Lower leg skin (tissue), 4 donors: ENCODE data around the gene CPSF6. TPM values are rescaled to one million over a fixed set of nuclear protein-coding genes. Genes with fewer than 3 reads are reported as not detected.
A peak's percentile ranks its signal among the peaks of the same experiment; 100 is the strongest.

Source experiments
- DNase-seq, 2 donors: peaks; one replicate each; pipeline ENCODE4 v3.0.0-alpha.2; 2019; ENCODE audit warnings: low spot score in 2 of 2
- H3K4me3 ChIP-seq: fragments of 200-600 bp; sonication (generic); 2 replicates; pipeline ENCODE4 v1.5.1; 2017; ENCODE audit warnings: mild to moderate bottlenecking, low read depth; ENCODE audit not compliant: poor library complexity, severe bottlenecking
- CTCF ChIP-seq, 3 donors: fragments of 450-650 bp; IDR thresholded peaks; one replicate each; pipeline ENCODE4 v1.5.1; 2016; ENCODE audit warnings: antibody characterized with exemption in 3 of 3, mild to moderate bottlenecking in 3 of 3, moderate library complexity in 2 of 3
- POLR2A ChIP-seq, 2 donors: fragments of 450-650 bp; IDR thresholded peaks; one replicate each; pipeline ENCODE4 v1.6.1; 2016 to 2017; ENCODE audit warnings: antibody characterized with exemption in 2 of 2, mild to moderate bottlenecking in 1 of 2, moderate library complexity in 1 of 2
- WGBS, 2 donors: methylation state at CpG; one replicate each; pipeline ENCODE4 v1.1.5; 2018; 5-methylcytosine and 5-hydroxymethylcytosine counted together
- intact Hi-C: fragments of 100-400 bp; cut with DNase I; formaldehyde crosslinking; loops from one replicate; pipeline ENCODE4 v1.15.0; 2023; ENCODE audit warnings: low total_unique reads
- total RNA-seq, 4 donors: library from RNA; depleted of rRNA; stranded (reverse); fragments of >200 nt; gene quantifications; one replicate each; pipeline ENCODE4 v1.1.0, GENCODE V29; 2016

CPSF6 gene
- total RNA-seq, 4 donors from 2014 or later: 17.0 to 29.5 (median 20.2) TPM

GRCh38 chr12:69278814-69279782, 39.7 kb downstream of the CPSF6 start:
- TF ChIP-seq POLR2A (IDR thresholded peaks at IDR 0.05) (no peak), CTCF (IDR thresholded peaks at IDR 0.05) (no peak)
- H3K4me3 ChIP-seq: no peak overlapping the region
- intact Hi-C loops: no loop called here
- DNase-seq: no peak
- 84% methylated on average over 8 of the region's 8 CpGs for WGBS, 2 donors

GRCh38 chr12:69284131-69284530, 44.8 kb downstream of the CPSF6 start:
- intact Hi-C loops: no loop called here
- 1 to 4% methylated on average over 19 of the region's 19 CpGs for WGBS, 2 donors
- no peak overlapping the region for H3K4me3 ChIP-seq
- DNase-seq: peak; percentile 49 to 91
- no peak for TF ChIP-seq CTCF (IDR thresholded peaks at IDR 0.05)
- no peak for TF ChIP-seq POLR2A (IDR thresholded peaks at IDR 0.05)

GRCh38 chr12:69287556-69287955, 48.2 kb downstream of the CPSF6 start:
- TF ChIP-seq POLR2A (IDR thresholded peaks at IDR 0.05) (no peak), CTCF (IDR thresholded peaks at IDR 0.05) (no peak)

GRCh38 chr12:69290545-69291277, 51.3 kb downstream of the CPSF6 start:
- 29 to 35% methylated on average over 9 of the region's 9 CpGs for WGBS, 2 donors
- H3K4me3 ChIP-seq: no peak overlapping the region
- intact Hi-C loops: no loop called here
- DNase-seq: peak; percentile 64 to 90
- TF ChIP-seq POLR2A (IDR thresholded peaks at IDR 0.05): no peak
- peak in 1 of 3 donors; percentile 36 for TF ChIP-seq CTCF (IDR thresholded peaks at IDR 0.05)

More at GRCh38 chr12:69287556-69287955, 48.2 kb downstream of the CPSF6 start:
- WGBS, 2 donors: 54 to 63% methylated on average over 3 of the region's 3 CpGs
- intact Hi-C loops: no loop called here
- no peak overlapping the region for H3K4me3 ChIP-seq
- DNase-seq: no peak

- TF ChIP-seq CTCF (IDR thresholded peaks at IDR 0.05) (no peak), POLR2A (IDR thresholded peaks at IDR 0.05) (no peak)
- intact Hi-C loops: no loop called here
- no peak overlapping the region for H3K4me3 ChIP-seq
- DNase-seq: no peak
Measured at GRCh38 chr12:69291278-69291593, 51.9 kb downstream of the CPSF6 start.
